Trophoblast cell (in vitro differentiated cells and primary cell): Measurements from ENCODE around the gene GPR180.

ENCODE experiments used
- DNase-seq, 2 donors: peaks; one replicate each; pipeline ENCODE4 v3.0.0-alpha.2; 2016
- H2AFZ ChIP-seq: 2 replicates; pipeline ENCODE4 v1.6.1; 2013; ENCODE audit warnings: low read length, moderate library complexity, mild to moderate bottlenecking; ENCODE audit not compliant: insufficient read depth, poor library complexity
- H2AK5ac ChIP-seq: 2 replicates; pipeline ENCODE4 v1.6.1; 2013; ENCODE audit warnings: mild to moderate bottlenecking, low read length
- H2BK120ac ChIP-seq: 2 replicates; pipeline ENCODE4 v1.6.1; 2013; ENCODE audit warnings: low read length, mild to moderate bottlenecking, moderate library complexity; ENCODE audit not compliant: insufficient read depth, poor library complexity
- H2BK12ac ChIP-seq: 2 replicates; pipeline ENCODE4 v1.6.1; 2013; ENCODE audit warnings: mild to moderate bottlenecking, low read length, moderate library complexity
- H2BK5ac ChIP-seq: 2 replicates; pipeline ENCODE4 v1.6.1; 2013; ENCODE audit warnings: low read length, low read depth, moderate library complexity, mild to moderate bottlenecking; ENCODE audit not compliant: poor library complexity
- H3K14ac ChIP-seq: 2 replicates; pipeline ENCODE4 v1.6.1; 2013; ENCODE audit warnings: mild to moderate bottlenecking, low read length
- H3K18ac ChIP-seq: 2 replicates; pipeline ENCODE4 v1.6.1; 2013; ENCODE audit warnings: mild to moderate bottlenecking, low read length
- H3K23ac ChIP-seq: 2 replicates; pipeline ENCODE4 v1.6.1; 2013; ENCODE audit warnings: low read length
- H3K27ac ChIP-seq: 2 replicates; pipeline ENCODE4 v1.5.1; 2013; ENCODE audit warnings: low read depth, mild to moderate bottlenecking, inconsistent platforms, low read length, moderate library complexity
- H3K27me3 ChIP-seq: 2 replicates; pipeline ENCODE4 v1.6.1; 2013; ENCODE audit warnings: inconsistent platforms, mild to moderate bottlenecking, low read length, moderate library complexity; ENCODE audit not compliant: insufficient read depth
- H3K36me3 ChIP-seq, 2 experiments: 1 replicate in 1 of 2; 2 replicates in 1 of 2; pipeline ENCODE4 v1.6.1; 2013; ENCODE audit warnings: low read length in 2 of 2, mild to moderate bottlenecking in 2 of 2, moderate library complexity in 1 of 2; ENCODE audit not compliant: insufficient read depth in 2 of 2, control insufficient read depth in 1 of 2
- H3K4ac ChIP-seq: 2 replicates; pipeline ENCODE4 v1.6.1; 2013; ENCODE audit warnings: low read depth, mild to moderate bottlenecking, low read length, moderate library complexity
- H3K4me1 ChIP-seq, 2 experiments: 1 replicate in 1 of 2; 2 replicates in 1 of 2; pipeline ENCODE4 v1.6.1; 2013; ENCODE audit warnings: low read length in 2 of 2, mild to moderate bottlenecking in 2 of 2, moderate library complexity in 1 of 2; ENCODE audit not compliant: insufficient read depth in 2 of 2, control insufficient read depth in 1 of 2
- H3K4me2 ChIP-seq: 2 replicates; pipeline ENCODE4 v1.6.1; 2013; ENCODE audit warnings: inconsistent platforms, mild to moderate bottlenecking, low read length, moderate library complexity
- H3K4me3 ChIP-seq: 2 replicates; pipeline ENCODE4 v1.5.1; 2013; ENCODE audit warnings: mild to moderate bottlenecking, low read depth, low read length, inconsistent platforms
- H3K79me1 ChIP-seq: one replicate; pipeline ENCODE4 v1.6.1; 2013; ENCODE audit warnings: low read length
- H3K79me2 ChIP-seq: 2 replicates; pipeline ENCODE4 v1.6.1; 2013; ENCODE audit warnings: low read length, mild to moderate bottlenecking; ENCODE audit not compliant: control insufficient read depth, insufficient read depth, poor library complexity
- H3K9ac ChIP-seq: 2 replicates; pipeline ENCODE4 v1.6.1; 2013; ENCODE audit warnings: mild to moderate bottlenecking, low read length
- H3K9me3 ChIP-seq: 2 replicates; pipeline ENCODE4 v1.6.1; 2013; ENCODE audit warnings: low read depth, mild to moderate bottlenecking, control low read depth, inconsistent platforms, low read length; ENCODE audit not compliant: insufficient read depth
- H4K12ac ChIP-seq: 2 replicates; pipeline ENCODE4 v1.6.1; 2013; ENCODE audit warnings: low read depth, mild to moderate bottlenecking, low read length, moderate library complexity
- H4K8ac ChIP-seq: 2 replicates; pipeline ENCODE4 v1.6.1; 2013; ENCODE audit warnings: low read depth, mild to moderate bottlenecking, low read length, moderate library complexity
- H4K91ac ChIP-seq: one replicate; pipeline ENCODE4 v1.6.1; 2013; ENCODE audit warnings: low read depth, mild to moderate bottlenecking, low read length, moderate library complexity
- WGBS: extraction: QIAGEN DNeasy Blood & Tissue Kit; methylation state at CpG from one replicate; pipeline ENCODE4 v1.1.7; 2013; ENCODE audit warnings: missing lambda C conversion rate; ENCODE audit not compliant: insufficient read length, insufficient coverage; ENCODE audit errors: extremely low coverage; 5-methylcytosine and 5-hydroxymethylcytosine counted together

GPR180 gene

DNA sequence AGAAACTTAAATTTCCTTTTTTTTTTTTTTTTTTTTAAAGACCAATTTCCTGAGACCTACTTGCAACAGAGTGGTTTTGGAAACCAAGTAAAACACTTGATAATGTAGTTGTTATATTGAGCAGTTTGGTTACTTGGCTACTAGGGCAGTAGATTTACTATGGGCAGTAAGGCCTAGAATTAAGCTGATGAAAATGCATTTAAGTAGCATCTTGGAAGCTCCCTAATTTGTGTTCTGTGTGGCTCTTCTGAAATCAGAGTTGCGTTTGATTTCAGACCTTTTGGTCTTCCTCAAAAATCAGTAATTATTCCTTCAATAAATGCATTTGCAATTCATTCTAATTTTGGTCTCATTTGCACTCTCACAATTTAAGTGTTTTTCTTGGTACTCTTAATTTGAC lies 810 bp downstream of the GPR180 start:
- peak overlapping the region; percentile 92 for H2BK120ac ChIP-seq
- H3K4me3 ChIP-seq = peak overlapping the region; percentile 95
- H3K4ac ChIP-seq = no peak overlapping the region
- H2AFZ ChIP-seq = peak overlapping the region; percentile 98
- H3K14ac ChIP-seq = no peak overlapping the region
- H4K12ac ChIP-seq = no peak overlapping the region
- H3K79me2 ChIP-seq = peaks cover 5% of the 10 kb centered on the region
- no peak overlapping the region for H2BK5ac ChIP-seq
- H3K36me3 ChIP-seq = peaks cover 2 to 5% of the 10 kb centered on the region in 2 experiments
- H3K4me2 ChIP-seq = peak overlapping the region; percentile 97
- no peak for DNase-seq
- WGBS = no CpG with 5 or more reads among the region's 1 CpG
- H2BK12ac ChIP-seq = no peak overlapping the region
- H3K79me1 ChIP-seq = peaks cover 5% of the 10 kb centered on the region
- no peak overlapping the region for H2AK5ac ChIP-seq
- H3K27me3 ChIP-seq = no peaks in the 10 kb centered on the region
- H3K27ac ChIP-seq = no peak overlapping the region
- no peaks in the 10 kb centered on the region for H3K9me3 ChIP-seq
- H4K8ac ChIP-seq = no peak overlapping the region
- no peaks in the 10 kb centered on the region for H3K4me1 ChIP-seq
- H3K18ac ChIP-seq = no peak overlapping the region
- H4K91ac ChIP-seq = no peak overlapping the region
- no peak overlapping the region for H3K9ac ChIP-seq
- H3K23ac ChIP-seq = no peak overlapping the region

GRCh38 chr13:94607056-94607455 lies 5.4 kb downstream of the GPR180 start:
- Histone ChIP-seq H2BK12ac (no peak overlapping the region), H3K9me3 (no peaks in the 10 kb centered on the region), H3K14ac (no peak overlapping the region), H4K8ac (no peak overlapping the region), H3K36me3 (peaks cover 5 to 8% of the 10 kb centered on the region in 2 experiments), H3K79me1 (peaks cover 2% of the 10 kb centered on the region), H3K9ac (no peak overlapping the region), H2AK5ac (no peak overlapping the region), H3K79me2 (peaks cover 2% of the 10 kb centered on the region), H4K12ac (no peak overlapping the region), H3K4ac (no peak overlapping the region), H2BK120ac (no peak overlapping the region), H2AFZ (no peak overlapping the region), H3K27me3 (no peaks in the 10 kb centered on the region), H3K4me1 (no peaks in the 10 kb centered on the region), H2BK5ac (no peak overlapping the region), H3K27ac (no peak overlapping the region), H3K18ac (no peak overlapping the region), H3K23ac (no peak overlapping the region), H3K4me3 (no peak overlapping the region), H4K91ac (no peak overlapping the region), H3K4me2 (no peak overlapping the region)
- no peak for DNase-seq
- WGBS = no CpG with 5 or more reads among the region's 4 CpGs

DNA sequence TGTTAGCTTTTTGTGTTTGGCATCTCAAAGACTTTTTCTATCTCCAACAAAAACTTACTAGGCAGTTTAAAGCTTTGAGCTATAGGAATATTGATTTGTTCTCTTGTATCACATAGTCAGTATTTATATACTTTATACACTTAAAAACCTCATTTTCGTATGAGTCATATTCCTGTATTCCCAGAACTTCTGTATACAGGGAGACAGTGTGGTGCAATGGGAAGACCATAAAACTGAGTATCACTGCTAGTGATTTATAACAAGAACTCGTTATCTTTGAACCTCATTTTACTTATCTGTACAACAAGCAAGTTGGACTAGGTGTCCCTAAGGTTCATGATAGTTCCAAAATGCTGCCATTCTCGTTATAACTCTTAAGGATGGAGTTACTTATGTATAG lies 6.3 kb downstream of the GPR180 start:
- Histone ChIP-seq H4K12ac (no peak overlapping the region), H2BK5ac (no peak overlapping the region), H3K36me3 (peaks cover 5 to 8% of the 10 kb centered on the region in 2 experiments), H2AK5ac (no peak overlapping the region), H3K14ac (no peak overlapping the region), H3K4me1 (no peaks in the 10 kb centered on the region), H2AFZ (no peak overlapping the region), H2BK12ac (no peak overlapping the region), H3K18ac (no peak overlapping the region), H3K79me1 (no peaks in the 10 kb centered on the region), H3K23ac (no peak overlapping the region), H3K4ac (no peak overlapping the region), H3K27me3 (no peaks in the 10 kb centered on the region), H3K4me2 (no peak overlapping the region), H4K91ac (no peak overlapping the region), H3K4me3 (no peak overlapping the region), H2BK120ac (no peak overlapping the region), H3K9ac (no peak overlapping the region), H4K8ac (no peak overlapping the region), H3K9me3 (no peaks in the 10 kb centered on the region), H3K27ac (no peak overlapping the region), H3K79me2 (no peaks in the 10 kb centered on the region)
- DNase-seq = no peak
- WGBS = no CpG with 5 or more reads among the region's 3 CpGs

DNA sequence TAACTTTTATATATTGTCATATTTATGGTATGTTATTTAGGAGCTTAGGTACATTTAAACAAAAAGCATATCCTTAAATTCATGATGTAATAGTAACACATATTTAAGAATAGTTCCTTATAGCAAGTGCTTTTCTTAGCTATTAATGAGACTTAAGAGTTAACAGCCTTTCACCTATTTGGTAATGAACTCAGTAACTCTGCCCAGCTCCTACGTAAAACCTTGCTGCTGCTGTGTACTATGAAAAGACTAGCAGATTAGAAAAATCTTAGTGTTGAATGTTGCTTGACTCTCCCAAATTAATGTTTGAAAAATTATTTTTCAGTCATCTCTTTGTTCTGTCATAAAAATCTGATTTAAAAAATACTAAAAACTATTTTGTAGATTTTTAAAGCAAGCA lies 6.9 kb downstream of the GPR180 start:
- no peak overlapping the region for H4K12ac ChIP-seq
- no peak overlapping the region for H2AFZ ChIP-seq
- no peaks in the 10 kb centered on the region for H3K79me2 ChIP-seq
- H3K4me2 ChIP-seq = no peak overlapping the region
- no peak for DNase-seq
- no peak overlapping the region for H4K8ac ChIP-seq
- no peak overlapping the region for H3K4me3 ChIP-seq
- no peak overlapping the region for H3K9ac ChIP-seq
- H3K36me3 ChIP-seq = peaks cover 5 to 8% of the 10 kb centered on the region in 2 experiments
- no CpG with 5 or more reads among the region's 1 CpG for WGBS
- no peak overlapping the region for H4K91ac ChIP-seq
- H3K14ac ChIP-seq = no peak overlapping the region
- H3K4ac ChIP-seq = no peak overlapping the region
- no peak overlapping the region for H3K27ac ChIP-seq
- no peak overlapping the region for H2AK5ac ChIP-seq
- no peaks in the 10 kb centered on the region for H3K79me1 ChIP-seq
- H2BK120ac ChIP-seq = no peak overlapping the region
- no peak overlapping the region for H3K18ac ChIP-seq
- no peaks in the 10 kb centered on the region for H3K4me1 ChIP-seq
- no peaks in the 10 kb centered on the region for H3K9me3 ChIP-seq
- H2BK5ac ChIP-seq = no peak overlapping the region
- no peaks in the 10 kb centered on the region for H3K27me3 ChIP-seq
- no peak overlapping the region for H3K23ac ChIP-seq
- no peak overlapping the region for H2BK12ac ChIP-seq
